ENCODE data around the gene NRIP2. TPM values are rescaled to one million over a fixed set of nuclear protein-coding genes. Genes with fewer than 3 reads are reported as not detected.

Gene NRIP2
- polyA plus RNA-seq, 1 donor: 6.2 TPM

DNA sequence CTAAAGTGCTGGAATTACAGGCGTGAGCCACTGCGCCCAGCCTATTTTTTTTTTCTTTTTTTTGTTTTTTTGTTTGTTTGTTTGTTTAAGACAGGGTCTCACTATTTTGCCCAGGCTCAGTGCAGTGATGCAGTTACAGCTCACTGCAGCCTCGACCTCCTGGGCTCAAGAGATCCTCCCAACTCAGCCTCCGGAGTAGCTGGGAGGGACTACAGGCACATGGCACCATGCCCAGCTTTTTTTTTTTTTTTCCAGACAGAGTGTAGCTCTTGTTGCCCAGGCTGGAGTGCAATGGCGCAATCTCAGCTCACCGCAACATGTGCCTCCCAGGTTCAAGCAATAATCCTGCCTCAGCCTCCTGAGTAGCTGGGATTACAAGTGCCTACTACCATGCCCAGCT lies 28.1 kb downstream of the NRIP2 start:
- DNase-seq (ENCODE audit: low read depth): no peak

DNA sequence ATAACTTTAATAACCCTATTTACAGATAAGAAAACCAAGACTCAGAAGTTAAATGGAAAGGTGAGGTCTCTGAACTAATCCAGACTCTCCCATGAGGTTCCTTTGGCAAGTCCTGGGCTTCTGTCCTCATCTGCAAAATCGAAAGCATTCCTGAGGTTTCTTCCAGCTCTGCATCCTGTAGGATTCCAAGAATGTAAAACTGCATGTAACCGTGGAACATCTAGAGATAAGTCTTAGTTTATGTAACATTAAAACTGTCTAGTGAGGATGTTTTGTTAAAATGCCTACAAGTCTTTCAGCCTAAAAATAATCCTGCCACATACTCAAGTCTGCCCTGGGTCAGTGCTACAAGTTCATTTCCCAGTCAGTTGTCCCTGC lies 29.7 kb downstream of the NRIP2 start:
- no peak for DNase-seq (ENCODE audit: low read depth)

DNA sequence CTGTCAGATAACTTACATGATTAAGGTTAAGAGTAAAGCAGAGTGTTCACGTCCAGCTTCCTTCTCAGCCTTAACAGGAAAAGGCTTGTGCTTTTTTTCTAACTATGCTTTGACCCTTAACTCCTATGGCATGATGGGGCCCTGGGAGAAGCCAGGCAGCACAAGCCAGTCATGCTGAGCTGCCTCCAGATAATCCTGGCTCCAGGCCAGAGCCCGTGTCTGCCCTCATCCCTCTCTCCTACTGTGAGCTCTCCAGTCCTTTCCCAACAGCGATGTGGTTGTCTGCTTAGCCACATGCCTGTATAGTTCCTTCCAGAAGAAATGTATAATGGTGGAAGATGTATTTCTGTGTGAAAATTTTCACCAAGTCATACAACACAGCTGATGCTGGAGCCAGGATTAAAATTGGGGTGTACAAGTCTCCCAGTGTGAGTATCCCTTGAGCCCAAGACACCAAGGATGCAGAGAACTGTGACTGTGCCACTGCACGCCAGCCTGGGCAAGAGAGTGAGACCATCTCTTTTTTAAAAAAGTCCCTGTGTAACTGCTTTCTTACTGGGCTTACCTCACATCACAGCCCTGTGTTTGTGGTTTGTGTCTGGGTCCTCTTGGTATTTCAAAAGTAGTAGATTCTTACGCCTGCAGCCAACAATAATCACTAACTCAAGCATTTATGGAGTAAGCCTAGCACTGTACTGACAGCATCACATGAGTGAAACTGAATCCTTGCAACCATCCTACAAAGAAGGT lies 30.3 kb downstream of the NRIP2 start:
- no peak for DNase-seq (ENCODE audit: low read depth)

DNA sequence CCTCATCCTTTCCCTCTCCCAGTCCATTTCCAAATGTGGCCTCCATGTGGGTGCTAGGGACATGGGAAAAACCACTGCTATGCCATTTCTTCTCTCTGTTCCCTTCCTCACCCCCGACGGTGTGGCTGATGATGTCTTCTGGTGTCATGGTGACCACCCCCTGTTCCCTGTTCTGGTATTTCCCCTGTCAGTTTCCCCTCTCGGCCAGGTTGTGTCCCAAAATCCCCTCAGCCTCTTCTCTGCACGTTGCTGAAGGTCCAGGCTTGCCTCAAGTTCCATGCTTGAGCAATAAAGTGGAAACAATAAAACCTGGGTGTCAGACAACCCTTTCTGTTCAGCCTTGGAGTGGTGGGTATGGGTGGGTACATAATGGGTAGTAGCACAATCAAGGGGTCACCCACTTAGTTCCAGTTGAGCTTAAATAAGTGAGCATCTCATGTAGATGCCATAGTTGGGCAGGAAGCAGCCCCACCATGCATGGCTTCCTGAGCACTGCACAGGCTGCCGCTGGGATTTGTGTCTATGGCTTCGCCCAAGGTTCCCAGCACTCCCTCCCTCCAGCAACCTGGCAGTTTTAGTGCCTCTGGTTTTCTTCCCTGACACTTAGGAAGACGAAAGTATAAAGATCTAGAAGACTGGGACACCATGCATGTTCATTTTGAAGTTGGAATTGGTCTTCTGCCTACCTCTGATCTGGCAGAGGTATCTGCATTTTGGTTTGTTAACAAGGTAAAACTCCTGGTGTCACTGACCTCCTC lies 31.0 kb downstream of the NRIP2 start:
- no peak for DNase-seq (ENCODE audit: low read depth)

DNA sequence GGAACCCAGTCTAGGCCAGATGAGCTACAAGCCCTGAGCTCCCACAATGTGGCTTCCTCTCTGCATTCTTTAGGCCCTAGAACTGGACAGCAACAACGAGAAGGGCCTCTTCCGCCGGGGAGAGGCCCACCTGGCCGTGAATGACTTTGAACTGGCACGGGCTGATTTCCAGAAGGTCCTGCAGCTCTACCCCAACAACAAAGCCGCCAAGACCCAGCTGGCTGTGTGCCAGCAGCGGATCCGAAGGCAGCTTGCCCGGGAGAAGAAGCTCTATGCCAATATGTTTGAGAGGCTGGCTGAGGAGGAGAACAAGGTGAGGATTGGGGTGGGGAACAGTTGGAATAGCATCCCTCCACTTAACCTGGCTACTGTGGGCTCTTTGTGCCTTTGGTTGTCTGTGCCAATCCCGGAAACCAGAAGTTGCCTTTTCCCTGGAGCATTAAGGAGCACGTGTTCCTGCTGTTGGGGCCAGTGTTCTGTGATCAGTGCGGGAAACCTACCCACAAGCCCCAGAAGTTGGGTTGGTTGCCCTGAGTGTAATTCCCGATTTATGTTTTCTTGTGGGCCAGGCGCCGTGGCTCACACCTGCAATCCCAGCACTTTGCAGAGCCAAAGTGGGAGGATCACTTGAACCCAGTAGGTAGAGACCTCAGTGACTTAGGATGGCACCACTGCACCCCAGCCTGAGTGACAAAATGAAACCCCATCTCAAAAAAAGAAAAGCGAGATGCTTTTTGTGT lies 33.6 kb downstream of the NRIP2 start:
- DNase-seq (ENCODE audit: low read depth): no peak

DNA sequence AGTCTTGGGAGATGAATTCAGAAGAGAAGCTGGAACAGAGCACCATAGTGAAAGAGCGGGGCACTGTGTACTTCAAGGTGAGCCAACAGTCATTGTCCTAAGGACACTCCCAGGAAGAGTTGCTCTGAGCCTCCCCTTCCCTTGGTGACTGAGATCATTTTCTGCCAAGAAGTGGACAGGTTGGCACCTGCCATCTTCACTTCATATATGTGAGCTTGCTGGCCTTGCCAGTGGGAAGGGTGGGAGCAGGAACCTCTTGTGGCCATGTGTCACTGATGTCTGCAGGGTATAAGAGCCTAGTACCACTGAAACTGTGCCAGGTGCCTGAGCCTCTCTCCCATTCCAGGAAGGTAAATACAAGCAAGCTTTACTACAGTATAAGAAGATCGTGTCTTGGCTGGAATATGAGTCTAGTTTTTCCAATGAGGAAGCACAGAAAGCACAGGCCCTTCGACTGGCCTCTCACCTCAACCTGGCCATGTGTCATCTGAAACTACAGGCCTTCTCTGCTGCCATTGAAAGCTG lies 34.7 kb downstream of the NRIP2 start:
- DNase-seq (ENCODE audit: low read depth): no peak

DNA sequence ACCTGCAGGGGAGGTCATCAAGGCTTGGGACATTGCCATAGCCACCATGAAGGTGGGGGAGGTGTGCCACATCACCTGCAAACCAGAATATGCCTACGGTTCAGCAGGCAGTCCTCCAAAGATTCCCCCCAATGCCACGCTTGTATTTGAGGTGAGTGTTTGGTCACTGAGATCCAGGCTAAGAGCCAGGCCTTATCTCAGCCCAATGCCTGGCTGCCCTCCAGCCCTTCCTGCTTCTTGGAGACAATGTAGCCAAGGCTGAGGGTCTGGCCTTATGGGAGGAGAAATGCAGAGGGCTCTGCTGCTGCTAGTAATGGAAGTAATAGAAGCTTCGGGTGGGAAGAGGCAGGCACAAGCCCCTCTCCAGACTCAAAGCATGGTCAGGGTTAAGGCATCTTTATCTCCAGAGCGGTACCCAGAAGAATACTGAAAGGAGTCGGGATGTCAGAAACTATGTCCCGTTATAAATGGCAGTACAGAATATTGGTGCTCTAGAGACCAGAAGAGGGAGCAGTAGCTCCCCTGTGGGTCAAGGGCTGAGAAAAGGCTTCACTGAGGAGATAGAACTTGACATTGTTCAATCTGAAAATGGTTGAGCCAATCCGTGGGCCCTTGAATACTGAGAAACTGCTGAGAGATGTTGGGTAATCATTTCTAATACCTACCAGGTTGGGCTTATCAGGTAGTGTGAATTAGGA lies 37.0 kb downstream of the NRIP2 start:
- DNase-seq (ENCODE audit: low read depth): no peak

DNA sequence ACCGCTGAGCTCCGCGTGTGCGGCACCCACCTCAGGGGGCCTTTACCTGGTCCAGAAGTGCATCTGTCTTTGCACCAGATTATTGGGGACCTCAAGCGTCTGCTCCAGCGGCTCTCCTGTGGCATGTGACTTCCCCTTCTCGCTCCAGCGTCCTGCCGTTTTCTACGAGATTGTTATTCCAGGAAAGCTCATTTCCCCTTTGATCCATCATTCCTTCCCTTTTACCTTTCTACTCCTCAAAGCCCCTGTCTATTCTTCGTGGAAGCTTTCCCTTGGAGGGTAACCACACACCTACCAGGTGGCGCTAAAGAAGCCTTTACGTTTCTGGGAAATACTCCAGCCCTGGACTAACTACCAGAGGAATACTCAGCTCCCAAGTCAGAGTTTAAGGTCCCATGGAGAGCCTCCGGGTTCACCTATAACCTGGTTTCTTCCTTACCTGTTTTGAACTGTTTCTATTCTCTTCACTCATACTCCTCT lies 38.6 kb downstream of the NRIP2 start:
- DNase-seq (ENCODE audit: low read depth): no peak

DNA sequence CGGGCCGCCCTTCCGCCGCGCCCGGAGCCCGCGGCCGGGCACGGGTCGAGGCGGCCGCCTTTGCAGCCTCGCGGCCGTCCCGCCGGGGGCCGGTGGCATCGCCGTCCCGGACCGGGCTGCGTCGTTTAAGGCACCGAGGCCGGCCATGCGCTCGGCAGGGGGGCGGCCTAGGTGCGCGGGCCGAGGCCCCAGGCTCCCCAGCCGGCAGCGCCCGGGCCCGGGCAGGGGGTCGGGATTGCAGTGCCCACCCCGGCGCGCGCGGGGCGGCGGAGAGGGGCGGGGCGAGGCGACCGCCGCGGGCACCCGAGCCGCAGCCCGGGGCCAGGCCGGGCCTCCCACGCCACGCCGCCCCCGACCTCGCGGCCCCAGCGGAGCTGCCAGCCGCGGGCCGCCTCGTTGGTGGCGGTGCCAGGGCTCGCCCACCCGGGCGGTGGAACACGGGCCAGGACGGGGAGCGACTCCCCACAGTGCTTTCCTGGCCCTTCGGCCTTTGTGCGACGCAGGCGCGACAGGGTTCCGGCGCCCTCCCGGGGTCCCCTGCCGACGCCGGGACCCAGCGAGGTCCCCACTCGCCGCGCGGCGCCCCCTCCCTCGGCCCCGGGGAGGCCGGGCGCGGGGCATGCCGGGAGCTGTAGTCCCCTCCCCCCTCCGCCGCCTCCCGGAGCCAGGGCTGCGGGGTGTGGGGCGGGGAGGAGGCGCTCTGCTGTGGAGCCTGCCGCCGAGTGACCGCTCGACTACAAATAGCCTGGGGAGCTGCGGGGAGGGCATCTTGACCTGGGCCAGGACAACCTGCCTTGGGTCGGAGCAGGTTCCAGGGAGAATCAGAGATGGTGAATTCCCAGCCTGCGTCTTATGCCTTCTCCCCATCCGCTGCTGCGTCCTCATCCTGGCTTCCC lies 39.3 kb downstream of the NRIP2 start:
- DNase-seq (ENCODE audit: low read depth): peak; percentile 26

DNA sequence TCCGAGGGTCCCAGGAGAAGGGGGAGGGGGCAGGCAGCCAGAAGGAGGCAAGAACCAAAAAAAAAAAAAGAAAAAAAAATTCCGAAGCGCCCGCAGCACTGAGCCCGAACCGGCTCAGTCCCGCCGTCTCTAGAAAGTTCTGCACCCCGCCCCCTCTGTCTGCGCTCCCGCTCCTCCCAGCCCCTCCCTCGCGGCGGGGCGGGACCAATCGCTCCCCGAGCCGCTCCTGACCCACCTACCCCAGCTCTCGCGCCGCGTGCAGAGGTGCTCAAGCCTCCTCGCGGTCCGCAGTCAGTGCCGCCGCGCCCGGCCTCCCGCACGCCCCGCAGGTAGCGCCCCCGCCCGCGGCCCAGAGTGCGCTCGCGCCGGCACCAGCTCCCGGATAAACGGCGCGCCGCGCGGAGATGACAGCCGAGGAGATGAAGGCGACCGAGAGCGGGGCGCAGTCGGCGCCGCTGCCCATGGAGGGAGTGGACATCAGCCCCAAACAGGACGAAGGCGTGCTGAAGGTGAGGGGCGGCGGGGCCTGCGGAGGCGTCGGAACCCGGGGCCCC lies 40.0 kb downstream of the NRIP2 start, which contains the start of gene FKBP4:
Gene FKBP4, plus strand, starts transcription at position 235 of the 554 bp plus-strand sequence. Its CDS starts 170 bp downstream, at position 405.
- DNase-seq (ENCODE audit: low read depth): peak; percentile 82

DNA sequence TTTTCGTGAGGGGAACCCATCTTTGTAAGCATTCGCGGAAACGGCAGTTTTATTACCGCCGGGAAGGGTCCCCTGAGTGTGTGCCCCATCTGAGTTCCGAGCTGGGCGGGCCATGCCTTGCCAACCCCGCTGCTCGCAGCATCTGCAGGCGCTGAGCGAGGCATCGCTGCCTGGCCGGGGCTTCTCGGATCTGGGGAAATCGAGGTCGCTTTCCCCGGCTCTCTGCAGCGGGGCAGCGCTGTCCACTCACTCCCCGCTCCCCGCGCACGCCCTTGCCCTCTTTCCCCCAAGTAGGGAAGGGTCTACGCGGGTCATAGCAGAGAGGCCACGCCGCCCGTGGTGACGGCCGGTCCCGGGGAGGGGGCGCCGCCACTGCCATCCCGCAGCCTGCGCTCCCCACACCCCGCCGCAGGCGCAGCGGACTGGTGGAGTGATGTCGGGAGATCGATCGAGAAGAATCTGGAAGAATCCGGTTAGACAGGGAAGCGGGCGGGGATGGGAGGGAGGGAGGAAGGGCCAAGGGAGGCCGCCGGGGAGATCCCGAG lies 40.6 kb downstream of the NRIP2 start:
- DNase-seq (ENCODE audit: low read depth): no peak

DNA sequence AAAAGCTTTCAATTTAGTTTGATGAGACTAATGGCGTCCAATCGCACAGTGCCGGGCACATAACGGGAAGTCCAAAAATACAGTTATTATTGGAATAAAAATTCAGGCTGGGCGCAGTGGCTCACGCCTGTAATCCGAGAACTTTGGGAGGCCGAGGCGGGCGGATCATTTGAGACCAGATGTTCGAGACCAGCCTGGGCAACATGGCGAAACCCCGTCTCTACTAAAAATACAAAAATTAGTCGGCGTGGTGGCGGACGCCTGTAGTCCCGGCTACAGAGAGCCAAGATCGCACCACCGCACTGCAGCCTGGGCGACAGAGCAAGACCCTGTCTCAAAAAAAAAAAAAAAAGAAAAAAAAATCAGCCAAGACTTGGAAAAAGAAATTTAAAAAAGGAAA lies 41.3 kb downstream of the NRIP2 start:
- no peak for DNase-seq (ENCODE audit: low read depth)

DNA sequence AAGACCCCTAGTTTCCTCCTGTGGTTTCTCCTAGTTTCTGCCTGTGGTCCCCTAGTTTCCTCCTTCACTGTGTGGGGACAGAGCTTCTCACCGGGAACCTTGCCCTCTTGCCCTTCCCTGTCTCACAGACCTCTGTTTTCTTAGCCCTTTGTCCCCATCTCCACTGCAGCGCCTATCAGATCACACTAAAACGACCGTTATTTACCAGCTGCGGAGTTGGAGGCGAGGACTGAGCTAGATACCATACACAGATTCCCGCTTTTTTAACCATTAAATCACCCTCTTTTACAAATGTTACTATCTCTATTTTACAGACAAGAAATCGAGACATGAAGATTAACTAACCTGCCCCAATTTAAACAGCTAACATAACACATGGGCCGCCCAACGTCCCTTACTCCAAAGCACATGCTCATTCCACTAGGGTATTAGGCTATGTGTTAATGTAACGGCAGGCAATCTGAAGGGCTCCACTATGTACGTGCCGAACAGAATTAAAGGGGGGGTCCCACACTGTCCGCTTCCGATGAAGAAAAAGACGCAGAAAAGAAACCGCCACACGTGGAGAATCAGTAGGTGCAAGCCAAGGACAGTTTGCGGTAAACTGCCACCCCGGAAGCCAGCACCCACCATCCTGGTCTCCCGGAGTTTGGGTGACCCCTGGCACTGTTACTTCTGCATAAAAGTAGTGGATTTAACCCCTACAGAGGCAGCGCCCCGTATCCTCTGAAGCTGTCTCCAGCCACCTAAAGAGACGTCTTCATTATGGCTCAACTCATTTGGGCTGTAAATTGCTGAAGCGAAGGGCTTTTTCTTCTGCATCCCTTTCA lies 41.9 kb downstream of the NRIP2 start:
- DNase-seq (ENCODE audit: low read depth): no peak

DNA sequence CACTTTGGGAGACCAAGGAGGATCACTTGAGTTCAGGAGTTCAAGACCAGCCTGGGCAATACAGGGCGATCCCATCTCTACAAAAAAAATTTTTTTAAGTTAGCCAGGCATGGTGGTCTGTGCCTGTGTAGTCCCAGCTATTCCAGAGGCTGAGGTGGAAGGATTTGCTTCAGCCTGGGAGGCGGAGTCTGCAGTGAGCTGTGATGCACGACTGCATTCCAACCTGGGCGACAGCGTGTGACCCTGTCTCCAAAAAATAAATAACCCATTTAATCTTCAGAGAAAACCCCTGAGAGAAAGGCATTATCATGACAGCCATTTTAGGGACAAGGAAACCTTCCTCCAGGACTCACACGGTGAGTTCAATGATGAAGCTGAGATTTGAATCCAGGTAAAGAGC lies 43.7 kb downstream of the NRIP2 start:
- DNase-seq (ENCODE audit: low read depth): no peak

DNA sequence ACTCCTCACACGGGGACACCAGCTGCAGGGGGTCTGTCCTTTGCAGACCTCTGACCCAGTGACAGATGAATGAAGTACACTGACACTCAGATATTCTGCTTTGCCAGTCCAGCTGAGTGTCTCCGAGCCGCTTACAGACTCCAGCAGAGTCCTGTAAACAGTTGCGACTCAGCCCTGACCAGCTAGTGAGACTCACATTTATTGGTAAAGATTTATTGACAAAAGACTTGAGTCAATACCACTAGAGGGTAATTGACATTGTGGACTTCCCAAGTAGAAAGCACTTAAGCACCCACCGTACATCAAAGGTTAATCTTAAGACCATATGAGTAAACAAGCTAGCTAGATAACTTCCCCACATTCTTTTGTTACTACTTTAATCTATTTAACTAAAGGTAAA lies 49.8 kb downstream of the NRIP2 start:
- DNase-seq (ENCODE audit: low read depth): no peak

DNA sequence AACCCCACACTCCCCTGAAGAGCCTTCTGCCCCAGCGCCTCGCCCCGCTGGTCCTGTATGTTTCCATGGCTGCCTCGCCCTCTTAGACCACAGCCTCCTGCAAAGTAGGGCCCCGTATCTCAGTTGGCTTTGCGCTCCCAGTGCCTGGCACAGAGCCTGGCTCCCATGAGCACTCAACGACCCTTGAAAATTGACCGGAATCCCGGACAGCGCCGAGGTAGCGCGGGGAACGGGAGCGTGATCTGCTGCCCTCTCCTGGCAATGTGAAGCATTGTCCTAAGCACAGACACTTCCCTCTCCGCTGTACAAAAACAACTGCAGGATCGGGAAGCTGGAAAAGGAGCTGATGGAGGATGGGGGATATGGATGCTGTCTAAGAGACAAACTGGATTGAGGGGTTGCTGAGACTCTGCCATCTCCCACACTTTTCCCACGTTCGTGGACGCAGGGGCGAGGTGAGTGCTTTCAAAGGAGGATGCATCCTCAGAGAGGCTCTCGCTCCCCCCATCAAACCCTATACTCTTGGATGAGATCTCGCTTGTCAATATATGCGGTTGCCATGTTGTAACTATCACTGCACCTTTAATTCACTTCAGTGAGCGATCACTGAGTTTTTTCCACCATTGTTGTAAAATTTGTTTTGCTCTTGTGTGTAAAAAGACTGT lies 50.8 kb downstream of the NRIP2 start:
- peak; percentile 28 for DNase-seq (ENCODE audit: low read depth)

DNA sequence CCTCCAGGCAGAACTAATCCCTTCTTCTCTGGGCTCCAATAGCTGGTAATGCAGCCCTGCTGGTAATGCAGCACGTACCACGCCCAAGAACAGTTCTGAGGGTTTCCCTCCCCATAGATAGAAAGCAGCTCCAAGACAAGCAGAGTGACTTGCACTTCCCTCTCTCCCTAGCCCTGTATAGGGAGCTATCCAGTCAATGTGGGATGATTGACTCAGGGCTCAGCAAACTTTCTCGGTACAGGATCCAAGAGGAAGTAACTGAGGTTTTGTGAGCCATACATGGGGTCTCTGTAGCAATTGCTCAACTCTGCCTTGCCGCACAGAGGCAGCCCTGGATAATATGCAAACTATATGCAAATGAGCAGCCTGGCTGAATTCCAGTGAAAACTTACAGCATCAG lies 55.6 kb downstream of the NRIP2 start:
- no peak for DNase-seq (ENCODE audit: low read depth)

DNA sequence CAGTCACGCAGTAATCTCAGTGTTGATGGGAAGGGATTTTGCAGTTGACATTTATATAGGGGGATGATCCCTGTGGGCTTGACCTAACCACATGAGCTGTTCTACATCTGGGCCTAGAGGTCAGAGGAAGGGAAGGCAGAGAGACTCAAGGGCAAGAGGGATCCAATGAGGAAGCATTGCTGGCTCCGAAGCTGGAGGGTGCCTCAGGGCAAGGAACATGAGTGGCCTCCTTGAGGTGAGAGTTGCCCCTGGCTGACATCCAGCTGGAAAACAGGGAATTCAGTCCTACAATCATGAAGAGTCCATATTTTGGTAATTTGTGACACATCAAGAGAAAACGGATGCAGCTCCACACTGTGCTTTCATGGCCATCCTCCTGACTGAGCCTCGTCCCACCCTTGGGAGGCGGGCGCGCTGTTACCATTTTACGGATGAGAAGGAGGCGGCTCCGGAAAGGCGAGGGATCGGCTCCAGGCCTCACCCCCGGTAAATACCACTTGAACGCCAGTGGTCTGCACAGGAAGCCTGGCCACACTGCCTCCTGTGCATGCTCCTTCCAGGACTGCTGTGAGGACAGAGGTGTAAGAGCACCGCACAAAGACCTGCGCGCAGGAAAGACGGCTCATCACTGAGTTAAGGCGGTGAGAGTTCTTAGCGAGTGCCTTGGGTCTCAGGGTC lies 58.6 kb downstream of the NRIP2 start:
- DNase-seq (ENCODE audit: low read depth): no peak
